CD4-positive, alpha-beta T cell treated with Interleukin-17A for 4 hours (primary cell): ENCODE results near the gene CSF3R.

ENCODE experiments used
- DNase-seq: peaks from one replicate; pipeline ENCODE4 v3.0.0-alpha.2; 2020; ENCODE audit warnings: mixed read lengths

Gene CSF3R

DNA sequence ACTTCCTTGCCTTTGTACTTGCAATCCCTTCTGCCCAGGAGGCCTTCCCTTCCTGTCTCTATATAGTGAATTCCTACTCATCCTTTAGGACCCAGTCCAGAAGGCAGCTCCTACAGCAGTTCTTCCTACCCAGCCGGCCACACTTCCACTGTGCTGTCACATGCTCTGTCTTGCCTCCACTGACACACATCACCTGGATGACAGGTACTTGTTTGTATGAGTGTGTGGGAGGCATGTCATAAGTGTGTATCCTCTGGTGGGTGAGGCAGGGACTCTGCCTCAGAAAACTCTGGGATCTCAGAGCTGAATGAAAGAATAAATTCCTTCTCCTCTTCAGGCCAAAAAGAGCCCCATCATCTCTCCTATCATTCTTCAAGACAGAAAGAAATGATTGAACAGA, 27.3 kb downstream of the CSF3R start:
- DNase-seq = no peak

GRCh38 chr1:36453600-36454388, 28.9 kb downstream of the CSF3R start:
- DNase-seq = no peak

GRCh38 chr1:36453051-36453450, 29.7 kb downstream of the CSF3R start:
- no peak for DNase-seq

- no peak for DNase-seq
Observed at GRCh38 chr1:36450919-36451305, 31.8 kb downstream of the CSF3R start.

- DNase-seq = peak; percentile 89
Observed at GRCh38 chr1:36450270-36450918, 32.3 kb downstream of the CSF3R start, which contains the start of gene OSCP1. TSS of gene OSCP1 (minus strand) at chr1:36450451. CDS start at chr1:36450369, 82 bp downstream.

DNA sequence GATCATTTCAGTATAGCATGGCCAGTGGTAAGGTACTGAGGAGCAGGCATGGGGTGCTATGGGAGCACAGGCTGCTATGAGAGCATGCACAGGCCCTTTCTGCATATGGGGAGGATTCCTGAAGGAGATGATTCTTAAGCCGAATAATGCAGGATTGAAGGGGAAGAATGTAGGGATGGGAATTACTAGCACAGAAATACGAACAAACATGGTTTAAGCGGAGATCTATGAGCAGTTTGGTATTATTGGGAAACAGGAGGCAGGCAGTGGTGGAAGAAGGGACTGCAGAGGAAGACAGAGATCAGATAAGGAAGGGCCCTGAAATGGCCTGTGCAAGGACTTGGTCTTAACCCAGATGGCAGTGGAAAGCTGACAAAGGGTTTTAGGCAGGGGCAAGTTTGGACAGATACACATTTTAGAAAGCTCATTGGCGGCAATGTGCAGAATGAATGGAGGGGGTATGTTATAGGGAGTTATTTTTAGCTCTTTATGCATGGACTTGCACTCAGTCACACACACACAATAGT, 34.1 kb downstream of the CSF3R start:
- DNase-seq = no peak

DNA sequence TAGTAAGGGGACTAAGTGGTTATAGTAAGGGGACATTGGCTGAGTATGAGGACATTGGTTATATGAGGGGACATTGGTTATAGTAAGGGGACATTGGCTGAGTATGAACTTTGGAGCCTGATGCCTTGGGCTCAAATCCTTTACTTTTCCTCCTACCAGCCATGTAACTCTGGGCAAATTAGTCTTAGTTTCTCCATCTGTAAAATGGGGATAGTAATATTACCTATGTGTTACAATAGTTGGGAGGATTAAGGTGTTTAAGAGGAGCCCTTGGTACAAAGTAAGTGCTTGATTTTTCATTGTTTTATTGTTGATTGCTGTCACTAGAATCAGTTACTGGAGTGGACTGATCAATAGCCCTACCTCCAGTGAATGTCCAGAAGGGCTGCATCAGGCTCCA, 35.3 kb downstream of the CSF3R start:
- DNase-seq = no peak

DNA sequence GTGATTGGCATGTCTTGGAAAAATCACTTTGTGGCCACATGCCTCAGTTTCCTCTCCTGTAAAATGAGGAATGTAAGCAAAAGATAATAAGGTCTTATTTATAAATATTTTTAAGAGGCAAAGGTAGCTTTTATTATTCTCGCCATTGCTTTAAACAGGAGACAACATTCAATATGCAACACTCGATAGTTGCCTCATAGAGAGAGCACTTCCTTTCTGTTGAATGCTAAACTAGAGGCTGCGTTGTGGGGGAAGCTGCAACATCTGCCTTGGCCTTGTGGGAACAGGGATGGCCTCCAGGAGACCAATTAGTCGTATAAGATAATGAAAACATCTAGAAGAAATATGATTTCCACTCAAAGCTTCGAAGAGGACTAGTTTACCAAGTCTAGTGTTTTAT, 36.0 kb downstream of the CSF3R start:
- DNase-seq = no peak

DNA sequence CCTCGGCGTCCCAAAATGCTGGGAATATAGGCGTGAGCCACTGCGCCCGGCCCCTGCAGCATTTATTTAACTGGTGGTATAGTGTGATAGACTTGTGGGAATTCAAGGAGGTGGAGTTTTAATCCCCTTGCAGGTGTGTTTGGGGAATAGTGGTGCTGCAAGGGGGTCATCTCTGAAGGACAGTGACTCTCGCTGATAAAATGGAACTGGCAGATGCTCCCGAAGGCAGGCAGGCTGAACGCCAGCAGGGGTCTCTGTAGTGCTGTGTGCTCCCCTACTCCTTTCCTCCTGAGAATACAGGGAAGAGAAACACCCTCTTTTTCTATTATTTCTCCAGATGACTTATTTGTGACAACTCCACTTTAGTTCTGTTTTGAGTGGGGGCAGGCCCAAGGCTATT, 36.4 kb downstream of the CSF3R start:
- DNase-seq = peak; percentile 43

GRCh38 chr1:36443297-36443696, 39.4 kb downstream of the CSF3R start:
- no peak for DNase-seq

DNA sequence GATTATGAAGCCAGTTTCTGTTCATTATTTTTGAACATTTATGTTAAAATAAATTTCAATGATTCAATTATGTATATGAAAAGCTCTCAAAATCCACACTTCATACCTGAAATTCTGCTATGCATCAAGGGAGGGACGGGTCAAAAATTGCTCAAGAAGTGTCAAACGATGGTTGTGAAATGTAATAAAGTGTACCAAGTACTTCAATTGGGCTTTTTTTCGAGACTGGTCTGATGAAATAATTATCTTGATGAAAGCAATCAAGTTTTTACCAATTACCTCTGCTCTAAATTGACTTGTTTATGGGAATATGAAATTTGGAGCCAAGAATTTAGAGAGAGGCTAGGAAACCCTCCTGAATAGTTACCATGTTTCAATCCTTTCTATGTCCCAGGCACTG, 40.4 kb downstream of the CSF3R start:
- DNase-seq = no peak

DNA sequence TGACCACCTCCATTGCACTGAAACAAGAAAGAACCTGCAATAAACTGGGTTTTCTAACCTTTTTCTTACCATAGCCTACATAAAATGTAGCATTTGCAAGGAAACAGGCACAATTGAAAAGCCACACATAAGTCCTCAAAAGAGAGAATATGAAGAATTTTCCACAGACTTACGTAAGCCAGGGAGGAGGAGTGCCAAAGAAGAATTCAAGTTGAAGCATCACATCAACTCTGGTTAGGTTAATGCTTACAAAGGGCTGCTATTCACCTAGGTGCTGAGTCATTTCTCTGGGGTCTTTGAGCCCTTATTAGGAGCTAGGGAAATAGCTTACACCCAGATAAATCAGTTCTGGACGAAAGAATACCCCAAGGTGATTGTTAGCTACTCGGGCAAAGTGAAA, 42.1 kb downstream of the CSF3R start:
- DNase-seq = no peak

DNA sequence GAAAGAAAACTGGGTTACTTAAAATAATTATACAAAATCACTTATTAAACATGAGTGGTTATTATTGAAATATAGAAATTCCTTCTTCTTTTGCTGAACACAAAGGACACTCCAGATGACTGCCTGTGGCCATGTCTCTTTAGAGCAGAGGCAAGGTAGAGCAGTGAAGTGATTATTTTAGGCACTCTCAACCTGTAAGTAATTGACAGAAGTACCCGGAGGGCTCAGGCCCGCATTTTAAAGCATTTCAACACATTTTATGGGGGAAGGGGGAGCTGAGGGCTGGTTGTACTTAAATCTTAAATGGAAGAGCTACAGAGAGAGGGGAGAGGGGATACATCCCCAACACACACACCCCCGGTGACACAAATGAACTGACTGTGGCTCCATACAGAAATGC, 42.7 kb downstream of the CSF3R start:
- no peak for DNase-seq

DNA sequence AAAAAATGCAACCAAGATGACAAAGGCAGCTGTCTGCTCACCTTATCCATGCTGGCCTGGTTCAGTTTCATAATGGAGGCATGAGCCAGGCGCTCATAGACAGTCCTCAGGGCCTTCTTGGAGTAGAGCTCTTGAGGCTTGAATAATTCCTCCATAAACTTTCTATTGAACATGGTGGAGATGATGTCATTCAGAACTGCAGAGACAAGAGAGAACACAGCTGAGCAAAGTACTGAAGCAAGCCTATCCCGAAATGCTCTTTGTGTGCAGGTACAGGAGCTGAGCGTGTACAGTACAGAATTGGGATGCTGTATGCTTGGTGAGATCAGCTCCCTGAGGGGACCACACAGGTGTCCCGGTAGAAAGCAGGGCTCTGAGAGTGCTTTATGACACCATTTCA, 44.0 kb downstream of the CSF3R start:
- no peak for DNase-seq

GRCh38 chr1:36436821-36437220, 45.9 kb downstream of the CSF3R start:
- DNase-seq = no peak

- DNase-seq = no peak
Observed at GRCh38 chr1:36433102-36433501, 49.6 kb downstream of the CSF3R start.

GRCh38 chr1:36432616-36433015, 50.1 kb downstream of the CSF3R start:
- DNase-seq = no peak

DNA sequence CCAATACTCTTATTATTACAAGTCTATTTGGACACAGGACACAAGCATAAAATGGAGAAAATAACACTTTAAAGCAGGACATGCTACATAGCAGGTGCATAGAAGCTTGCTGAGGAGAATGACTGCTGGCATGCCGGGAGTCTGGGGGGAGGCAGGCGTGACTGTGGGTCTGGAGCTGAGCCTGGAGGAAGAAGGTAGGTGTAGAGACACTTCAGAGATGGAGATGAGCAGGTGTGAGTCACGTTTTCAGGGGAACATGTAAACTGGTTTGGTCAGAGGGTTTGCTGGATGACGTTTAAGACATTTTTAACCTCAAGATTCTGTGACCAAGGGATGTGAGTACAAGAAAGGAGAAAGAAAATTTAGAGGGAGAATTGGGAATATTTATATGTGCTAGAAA, 56.9 kb downstream of the CSF3R start:
- no peak for DNase-seq

- DNase-seq = no peak
Observed at GRCh38 chr1:36421649-36422048, 61.1 kb downstream of the CSF3R start.

DNA sequence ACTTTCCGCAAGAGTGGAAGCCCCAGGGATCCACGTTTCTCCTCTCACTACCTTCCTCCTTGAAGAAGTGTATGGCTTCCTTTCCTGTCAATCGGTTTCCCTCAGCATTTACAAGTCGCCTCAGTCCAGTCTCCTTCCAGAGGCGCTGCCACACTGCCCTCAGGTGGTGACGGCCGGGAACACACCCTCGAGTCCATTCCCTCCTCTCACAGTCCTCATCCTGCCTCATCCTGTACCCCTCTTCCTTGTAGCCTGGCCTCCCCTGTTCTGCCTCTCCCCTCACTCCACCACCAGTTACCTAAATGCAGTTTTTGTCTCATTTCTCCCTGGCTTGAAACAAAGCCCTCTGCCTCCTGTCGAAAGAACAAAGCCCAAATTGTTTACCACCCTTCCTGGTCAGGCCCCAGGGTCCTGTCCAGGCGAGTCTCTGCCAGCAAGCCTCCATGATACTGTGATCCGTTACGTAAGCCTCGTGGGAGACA, 61.8 kb downstream of the CSF3R start:
- DNase-seq = peak; percentile 96

GRCh38 chr1:36420409-36420808, 62.3 kb downstream of the CSF3R start:
- peak; percentile 12 for DNase-seq

DNA sequence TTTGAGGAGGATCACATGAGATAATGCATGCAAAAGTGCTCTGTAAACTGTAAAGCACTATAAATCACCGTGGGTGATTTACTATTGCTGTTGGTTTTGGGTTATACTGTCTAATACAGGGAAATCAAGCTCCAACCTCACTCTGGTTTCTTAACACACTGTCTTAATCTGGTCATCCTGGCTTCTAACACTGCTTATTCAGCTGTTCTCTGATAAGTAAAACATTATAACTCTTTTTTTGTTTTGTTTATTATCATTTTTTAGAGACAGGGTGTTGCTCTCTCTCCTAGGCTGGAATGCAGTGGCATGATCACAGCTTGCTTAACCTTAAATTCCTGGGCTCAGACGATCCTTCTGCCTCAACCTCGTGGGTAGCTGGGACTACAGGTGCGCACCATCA, 63.1 kb downstream of the CSF3R start:
- no peak for DNase-seq

DNA sequence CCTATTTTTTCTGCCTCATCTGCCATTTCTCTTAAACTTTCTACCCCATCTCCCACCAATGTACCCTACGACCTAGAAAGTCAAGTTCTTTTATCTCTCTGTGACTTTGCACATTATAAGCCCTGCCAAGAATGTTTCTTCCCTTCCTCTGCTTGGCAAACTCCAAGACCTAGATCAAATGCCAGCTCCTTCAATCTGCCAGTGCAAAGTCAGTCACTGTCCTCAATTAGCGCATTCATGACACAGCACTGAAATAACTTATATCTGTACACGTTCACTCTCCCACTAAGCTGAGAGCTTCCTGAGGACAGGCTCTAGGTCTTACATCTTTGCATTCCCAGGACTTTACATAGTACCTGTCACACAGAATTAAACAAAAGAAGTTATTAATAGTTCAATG, 63.6 kb downstream of the CSF3R start:
- no peak for DNase-seq

DNA sequence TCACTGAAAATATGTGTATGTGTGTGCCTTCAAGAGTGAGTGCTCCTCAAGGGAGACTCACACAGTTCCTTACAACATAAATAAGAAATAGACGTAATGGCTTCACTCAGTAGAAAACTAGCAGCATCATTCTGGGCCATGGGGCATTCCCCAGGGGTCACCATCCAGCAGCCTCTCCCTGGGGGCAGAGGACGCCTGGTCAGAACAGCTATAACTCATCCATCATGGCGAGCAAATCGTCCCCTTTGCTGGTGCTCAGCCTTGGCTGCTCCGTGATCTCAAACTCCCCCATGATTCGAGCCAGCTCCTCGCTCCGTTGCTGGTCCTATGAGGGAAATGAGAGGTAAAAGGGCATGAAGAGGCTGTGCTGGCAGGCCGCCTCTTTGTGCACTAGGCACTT, 64.8 kb downstream of the CSF3R start:
- DNase-seq = no peak
